ENCODE measurements around the gene ANO2. TPM values are rescaled to one million over a fixed set of nuclear protein-coding genes. Genes with fewer than 3 reads are reported as not detected.

ANO2 gene
- total RNA-seq, 4 donors from 2014 or later, result 1.4 to 3.3 (median 2.7) TPM; not detected in 1

GRCh38 chr12:5599378-5599777, 345.7 kb downstream of the ANO2 start:
- intact Hi-C loops (cut with DNase I; ENCODE audit: low total_unique reads), result no loop called here
- Histone ChIP-seq H3K27ac (no peak overlapping the region), H3K4me3 (no peak overlapping the region), H3K4me1 (no peaks in the 10 kb centered on the region), H3K27me3 (no peaks in the 10 kb centered on the region), H3K36me3 (no peaks in the 10 kb centered on the region), H3K9me3 (no peaks in the 10 kb centered on the region)
- in situ Hi-C loops (cut with MboI; ENCODE audit: low pct_ligation_motif_present in 1 of 4, low pct_unique_long_range_greater_than_20kb in 1 of 4, low sequenced_read_pairs in 3 of 4), result no loop called here
- TF ChIP-seq POLR2AphosphoS5 (IDR thresholded peaks at IDR 0.05), result no peak
- no peak for TF ChIP-seq POLR2A (IDR thresholded peaks at IDR 0.05)
- no peak for TF ChIP-seq CTCF (IDR thresholded peaks at IDR 0.05)
- TF ChIP-seq EP300 (IDR thresholded peaks at IDR 0.05; ENCODE audit: low read depth), result no peak
- WGBS, 2 donors (ENCODE audit: low coverage in 1 of 2), result 97 to 100% methylated on average over 4 of the region's 4 CpGs
- no peak for DNase-seq

GRCh38 chr12:5593998-5594397, 351.1 kb downstream of the ANO2 start:
- Histone ChIP-seq H3K9me3 (no peaks in the 10 kb centered on the region), H3K36me3 (no peaks in the 10 kb centered on the region), H3K4me3 (no peak overlapping the region), H3K27ac (no peak overlapping the region), H3K27me3 (no peaks in the 10 kb centered on the region), H3K4me1 (no peaks in the 10 kb centered on the region)
- DNase-seq, result no peak
- in situ Hi-C loops (cut with MboI; ENCODE audit: low pct_ligation_motif_present in 1 of 4, low pct_unique_long_range_greater_than_20kb in 1 of 4, low sequenced_read_pairs in 3 of 4), result no loop called here
- intact Hi-C loops (cut with DNase I; ENCODE audit: low total_unique reads), result no loop called here
- TF ChIP-seq POLR2A (IDR thresholded peaks at IDR 0.05) (no peak), POLR2AphosphoS5 (IDR thresholded peaks at IDR 0.05) (no peak), EP300 (IDR thresholded peaks at IDR 0.05; ENCODE audit: low read depth) (no peak), CTCF (IDR thresholded peaks at IDR 0.05) (no peak)

- in situ Hi-C loops (cut with MboI; ENCODE audit: low pct_ligation_motif_present in 1 of 4, low pct_unique_long_range_greater_than_20kb in 1 of 4, low sequenced_read_pairs in 3 of 4), result no loop called here
- Histone ChIP-seq H3K9me3 (no peaks in the 10 kb centered on the region), H3K36me3 (no peaks in the 10 kb centered on the region), H3K4me3 (no peak overlapping the region), H3K4me1 (no peaks in the 10 kb centered on the region), H3K27ac (no peak overlapping the region), H3K27me3 (no peaks in the 10 kb centered on the region)
- 80 to 82% methylated on average over 1 of the region's 1 CpG for WGBS, 2 donors (ENCODE audit: low coverage in 1 of 2)
- intact Hi-C loops (cut with DNase I; ENCODE audit: low total_unique reads), result no loop called here
- TF ChIP-seq EP300 (IDR thresholded peaks at IDR 0.05; ENCODE audit: low read depth), result no peak
- TF ChIP-seq CTCF (IDR thresholded peaks at IDR 0.05), result no peak
- TF ChIP-seq POLR2A (IDR thresholded peaks at IDR 0.05), result no peak
- TF ChIP-seq POLR2AphosphoS5 (IDR thresholded peaks at IDR 0.05), result no peak
- no peak for DNase-seq
Measured at GRCh38 chr12:5593086-5593485, 352.0 kb downstream of the ANO2 start.

- 85 to 88% methylated on average over 5 to 8 of the region's 8 CpGs for WGBS, 2 donors (ENCODE audit: low coverage in 1 of 2)
- TF ChIP-seq POLR2AphosphoS5 (IDR thresholded peaks at IDR 0.05) (no peak), EP300 (IDR thresholded peaks at IDR 0.05; ENCODE audit: low read depth) (no peak), POLR2A (IDR thresholded peaks at IDR 0.05) (no peak), CTCF (IDR thresholded peaks at IDR 0.05) (no peak)
- H3K27ac ChIP-seq, result no peak overlapping the region
- no peaks in the 10 kb centered on the region for H3K4me1 ChIP-seq
- no peak for DNase-seq
- intact Hi-C loops (cut with DNase I; ENCODE audit: low total_unique reads) (no loop called here), in situ Hi-C loops (cut with MboI; ENCODE audit: low pct_ligation_motif_present in 1 of 4, low pct_unique_long_range_greater_than_20kb in 1 of 4, low sequenced_read_pairs in 3 of 4) (no loop called here)
- H3K27me3 ChIP-seq, result no peaks in the 10 kb centered on the region
- H3K36me3 ChIP-seq, result no peaks in the 10 kb centered on the region
- H3K4me3 ChIP-seq, result no peak overlapping the region
- no peaks in the 10 kb centered on the region for H3K9me3 ChIP-seq
Measured at GRCh38 chr12:5592310-5592709, 352.7 kb downstream of the ANO2 start.

Data from transverse colon (tissue), 4 donors.